ENCODE measurements around the gene RNF4. TPM values are rescaled to one million over a fixed set of nuclear protein-coding genes. Genes with fewer than 3 reads are reported as not detected.

Gene RNF4
- total RNA-seq, 1 experiment from 2014 or later, result 92.0 TPM

DNA sequence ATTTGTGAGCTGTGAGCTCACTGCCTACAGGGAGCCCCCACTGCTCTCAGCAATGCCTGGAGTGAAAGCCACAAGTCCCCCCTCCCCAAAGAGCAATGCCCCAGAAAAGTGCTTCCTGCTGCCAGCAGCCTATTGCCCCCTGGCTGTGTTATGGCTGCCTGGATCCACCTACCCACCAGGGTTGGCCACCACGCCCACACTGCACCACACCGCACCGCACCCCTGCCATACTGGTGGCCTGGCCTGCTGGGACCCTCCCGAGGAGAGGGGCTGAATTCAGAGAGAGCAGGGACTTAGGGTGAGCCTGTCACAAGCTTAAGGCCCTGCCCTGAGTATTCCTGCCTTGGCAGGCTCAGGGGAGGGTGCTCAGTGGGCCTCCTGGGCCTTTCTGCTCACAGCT, 45.8 kb upstream of the RNF4 start:
- H2AFZ ChIP-seq (ENCODE audit: low read length), result no peak overlapping the region
- peaks cover 43% of the 10 kb centered on the region for H3K27me3 Mint-ChIP-seq (ENCODE audit: low read depth)

More for the DNA sequence above, 45.8 kb upstream of the RNF4 start:
- no peak for DNase-seq
- H2BK12ac ChIP-seq (ENCODE audit: insufficient read length, low read depth, low read length), result no peak overlapping the region
- no peak overlapping the region for H3K4me3 Mint-ChIP-seq
- H2BK5ac ChIP-seq (ENCODE audit: insufficient read length, low read length), result no peak overlapping the region
- no peaks in the 10 kb centered on the region; the same call in 1 of the 2 replicates for H3K4me1 ChIP-seq (ENCODE audit: insufficient read depth, low read length)
- WGBS (ENCODE audit: extremely low coverage, insufficient read length, low lambda C conversion rate), result no CpG with 5 or more reads among the region's 4 CpGs
- no peak overlapping the region for H3K14ac ChIP-seq (ENCODE audit: insufficient read depth, low read length)
- TF ChIP-seq CTCF (conservative IDR thresholded peaks at IDR 0.05), result no peak
- no peak overlapping the region for H2AK5ac ChIP-seq (ENCODE audit: insufficient read length, low read length)
- H3K27me3 ChIP-seq (ENCODE audit: insufficient read depth, low read length), result peaks cover 14% of the 10 kb centered on the region; the same call in 1 of the 2 replicates
- no peaks in the 10 kb centered on the region for H3K36me3 Mint-ChIP-seq (ENCODE audit: insufficient read depth in 1 of 3, low read depth in 3 of 3)
- no peaks in the 10 kb centered on the region; a peak in 3 of 5 replicates for H3K9me3 Mint-ChIP-seq
- no peak overlapping the region for H3K18ac ChIP-seq (ENCODE audit: insufficient read length, low read depth, low read length)
- H3K4me2 ChIP-seq (ENCODE audit: insufficient read depth, insufficient read length, low read length), result no peak overlapping the region
- no peaks in the 10 kb centered on the region for H4K20me1 ChIP-seq (ENCODE audit: control insufficient read depth, insufficient read depth, insufficient read length)
- H3K4ac ChIP-seq (ENCODE audit: low read depth, low read length), result no peak overlapping the region
- no peak overlapping the region for H2BK120ac ChIP-seq (ENCODE audit: low read depth, low read length, poor library complexity, severe bottlenecking)
- no peak overlapping the region for H3K56ac ChIP-seq (ENCODE audit: insufficient read length, low read depth, low read length)
- no peak overlapping the region for H3K27ac ChIP-seq (ENCODE audit: insufficient read length, low read depth, low read length)
- H3K4me1 Mint-ChIP-seq, result peaks cover 22 to 24% of the 10 kb centered on the region in 2 experiments
- no peak overlapping the region for H4K91ac ChIP-seq (ENCODE audit: insufficient read length, low read depth, low read length)
- H4K5ac ChIP-seq (ENCODE audit: insufficient read length, low read depth, low read length), result no peak overlapping the region
- no peaks in the 10 kb centered on the region for H3K79me1 ChIP-seq (ENCODE audit: insufficient read depth, low read depth, low read length, poor library complexity, severe bottlenecking)
- no peak overlapping the region for H2BK20ac ChIP-seq (ENCODE audit: low read depth, low read length, poor library complexity, severe bottlenecking)
- H4K8ac ChIP-seq (replicated peaks; ENCODE audit: insufficient read length, low read depth, low read length), result no peak overlapping the region
- H3T11ph ChIP-seq (ENCODE audit: low read length), result no peak overlapping the region
- peaks cover 1% of the 10 kb centered on the region for H3K23me2 ChIP-seq (ENCODE audit: insufficient read length, low read depth, low read length, poor library complexity, severe bottlenecking)
- H3K27ac Mint-ChIP-seq, result no peak overlapping the region
- H3K9ac ChIP-seq (ENCODE audit: extremely low read depth, insufficient read length, low read length), result no peak overlapping the region
- no peak overlapping the region for H2BK15ac ChIP-seq (ENCODE audit: low read depth, low read length)
- no peaks in the 10 kb centered on the region for H3K79me2 ChIP-seq (ENCODE audit: insufficient read depth, low read length)
- H3K23ac ChIP-seq (ENCODE audit: insufficient read length, low read depth, low read length), result no peak overlapping the region
- no peaks in the 10 kb centered on the region for H3K9me3 ChIP-seq (ENCODE audit: control insufficient read depth, low read depth, low read length)
